GM13976 (cell line): ENCODE data around the gene MLLT6.

Experiments
- DNase-seq: peaks from one replicate; pipeline ENCODE4 v3.0.0; 2012; ENCODE audit warnings: low spot score
- CTCF ChIP-seq: IDR thresholded peaks from 2 replicates; pipeline ENCODE4 v1.5.1; 2012; ENCODE audit warnings: borderline replicate concordance, mild to moderate bottlenecking; ENCODE audit not compliant: insufficient read depth; ENCODE audit errors: extremely low read depth, missing control alignments, control extremely low read depth
- in situ Hi-C: fragments of 300-500 bp; cut with MboI; formaldehyde crosslinking; loops from one replicate; pipeline ENCODE4 v1.12.0; 2022; ENCODE audit warnings: low sequenced_read_pairs, mixed read lengths, inconsistent platforms; ENCODE audit not compliant: unreplicated experiment

The MLLT6 gene

DNA sequence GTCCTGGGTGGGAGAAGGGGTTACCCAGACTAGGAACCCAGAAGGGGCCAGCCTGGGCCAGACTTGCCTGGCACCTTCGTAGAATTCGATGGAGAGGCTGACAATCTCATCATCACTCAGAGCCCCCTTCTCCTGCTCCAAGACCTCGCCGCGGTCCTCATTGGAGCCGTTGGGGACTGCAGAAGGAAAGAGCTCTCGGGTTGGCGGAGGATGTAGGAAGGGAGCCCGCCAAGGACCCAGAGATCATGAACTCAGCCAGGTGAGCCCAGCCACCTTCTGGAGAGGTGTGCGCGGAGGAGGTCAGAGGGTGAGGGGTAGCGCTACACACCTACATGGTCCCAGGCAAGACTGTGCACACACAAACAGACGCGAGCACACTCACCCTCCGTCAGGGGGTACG, 33.6 kb downstream of the MLLT6 start:
- TF ChIP-seq CTCF = no peak
- in situ Hi-C loops = no loop called here
- no peak for DNase-seq

GRCh38 chr17:38739305-38739704, 34.2 kb downstream of the MLLT6 start:
- TF ChIP-seq CTCF = no peak
- no peak for DNase-seq
- in situ Hi-C loops = no loop called here

- in situ Hi-C loops = loop anchor here (5.0 kb wide), 1 partner anchor 63 kb away; no protein-coding TSS in a partner anchor
- DNase-seq = no peak
- TF ChIP-seq CTCF = no peak
These were observed 35.0 kb downstream of the MLLT6 start for GRCh38 chr17:38740044-38740443.

DNA sequence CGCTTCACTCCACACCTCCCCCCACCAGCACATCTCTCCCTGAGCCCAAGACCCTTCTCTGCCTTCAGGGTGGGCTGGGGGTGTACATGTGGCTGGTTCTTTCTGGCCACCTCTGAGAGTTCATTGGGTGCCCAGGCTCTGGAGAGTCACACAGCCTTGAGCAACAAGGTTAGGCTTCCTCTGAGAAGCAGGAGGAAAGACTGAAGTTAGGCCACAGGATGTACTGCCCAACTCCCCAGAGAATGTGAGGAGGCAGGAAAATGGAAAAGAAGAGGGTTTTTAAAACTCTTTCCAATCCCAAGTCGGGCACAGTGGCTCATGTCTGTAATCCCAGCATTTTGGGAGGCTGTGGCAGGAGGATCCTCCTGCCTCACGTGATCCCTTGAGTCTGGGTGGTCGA, 35.7 kb downstream of the MLLT6 start:
- no peak for TF ChIP-seq CTCF
- in situ Hi-C loops = loop anchor here (5.0 kb wide), 1 partner anchor 64 kb away; no protein-coding TSS in a partner anchor
- no peak for DNase-seq

DNA sequence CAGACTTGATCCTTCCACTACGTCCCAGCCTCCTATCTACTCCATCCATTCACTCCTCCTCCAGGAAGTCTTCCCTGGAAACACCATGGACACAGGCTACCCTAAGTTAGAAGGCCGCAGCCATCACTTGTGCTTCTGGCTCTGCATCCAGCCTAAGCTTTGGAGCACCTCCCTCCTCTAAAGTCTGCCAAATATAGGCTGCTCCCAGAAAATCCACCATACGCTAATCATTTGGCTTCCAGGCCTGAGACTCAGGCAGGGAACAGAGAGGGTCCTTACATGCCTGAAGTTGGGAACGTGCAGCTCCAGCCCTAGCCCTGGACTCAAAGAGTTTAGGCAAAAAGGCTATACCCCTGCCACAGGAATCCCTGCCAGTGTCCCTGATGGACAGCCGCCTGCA, 36.4 kb downstream of the MLLT6 start:
- no peak for TF ChIP-seq CTCF
- in situ Hi-C loops = loop anchor here (5.0 kb wide), 1 partner anchor 64 kb away; no protein-coding TSS in a partner anchor
- no peak for DNase-seq

DNA sequence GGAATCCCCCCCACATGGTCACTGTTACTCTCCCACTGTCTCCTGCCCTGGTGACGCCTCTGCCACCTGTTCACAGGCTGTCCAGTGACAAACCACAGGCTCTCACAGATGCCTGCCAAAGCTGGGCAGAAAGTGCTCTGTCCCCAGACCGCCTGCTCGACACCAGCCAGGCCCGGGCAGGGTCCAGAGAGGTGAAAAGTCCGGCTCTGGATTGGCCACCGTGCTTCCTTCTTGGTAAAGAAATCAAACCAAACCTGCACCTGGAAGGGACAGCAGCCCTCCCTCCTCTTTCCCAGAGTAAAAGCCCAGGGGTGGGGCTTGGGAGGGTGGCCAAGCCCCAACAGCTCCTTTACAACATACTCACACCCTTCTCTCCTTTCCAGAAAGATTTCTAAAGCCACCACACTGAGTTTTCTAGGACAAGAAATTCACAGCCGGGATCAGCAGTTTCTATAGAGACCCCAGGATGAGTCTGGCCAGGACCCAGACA, 36.9 kb downstream of the MLLT6 start:
- no peak for DNase-seq
- no peak for TF ChIP-seq CTCF
- in situ Hi-C loops = loop anchor here (5.0 kb wide), 1 partner anchor 65 kb away; no protein-coding TSS in a partner anchor
